ENCODE data around the gene SLC12A6. TPM values are rescaled to one million over a fixed set of nuclear protein-coding genes. Genes with fewer than 3 reads are reported as not detected.

The SLC12A6 gene
- total and polyA plus RNA-seq, 2 of the 13 experiments (the other 11 are each of a cell fraction or from before 2014, with no cell fraction given): 15.2 to 30.1 TPM

DNA sequence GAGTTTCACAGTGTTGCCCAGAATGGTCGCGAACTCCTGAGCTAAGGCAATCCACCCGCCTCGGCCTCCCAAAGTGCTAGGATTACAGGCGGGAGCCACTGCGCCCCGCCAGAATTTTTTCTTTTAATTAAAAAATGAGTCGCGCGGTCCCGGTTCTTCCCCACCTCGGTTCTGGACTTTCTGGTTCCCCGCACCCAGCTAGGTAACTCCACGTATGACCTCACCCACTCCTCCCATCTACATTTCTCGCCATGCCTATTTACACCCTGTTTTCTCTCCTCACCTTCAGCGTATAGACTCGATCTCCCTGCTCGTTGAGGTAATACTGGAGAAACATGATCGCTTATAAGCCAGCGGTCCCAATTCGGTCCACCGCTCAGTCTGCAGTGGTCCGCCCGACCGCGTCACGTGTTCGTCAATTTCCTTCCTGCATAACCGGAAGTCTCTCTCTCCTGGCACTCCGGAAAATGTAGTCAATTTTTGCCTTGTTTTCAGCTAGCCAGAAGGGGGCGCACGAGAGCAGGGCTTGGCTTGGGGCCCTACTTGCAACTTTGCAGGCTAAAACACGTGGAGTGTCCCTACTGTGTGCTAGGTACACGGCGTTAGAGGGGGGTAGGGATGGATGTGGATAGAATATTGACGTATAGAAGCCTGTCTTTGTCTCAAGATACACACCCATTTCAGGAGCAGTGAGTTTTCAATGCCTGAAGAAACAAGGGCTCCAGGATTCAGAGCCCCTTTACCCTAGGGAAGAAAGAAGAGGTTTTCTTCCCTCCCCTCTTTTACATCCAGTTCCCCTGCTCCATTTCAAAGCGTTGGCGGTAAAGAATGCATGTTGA is 5.4 kb upstream of the SLC12A6 start, which contains the start of the genes NOP10 and NUTM1:
Gene NOP10, minus strand, starts transcription at position 400 of the 839 bp plus-strand sequence. Its CDS starts 63 bp downstream, at position 337.
Gene NUTM1, plus strand, starts transcription at position 579 of the 839 bp plus-strand sequence. CDS start 382 bp downstream, outside the sequence.
- Histone ChIP-seq H3K4me1 (ENCODE audit: insufficient read depth, low read length) (peaks cover 17% of the 10 kb centered on the region), H2AFZ (ENCODE audit: low read length) (peak within 1 kb of the TSS; percentile 72), H3K27me3 (ENCODE audit: control insufficient read depth in 1 of 2, insufficient read depth in 2 of 2, low read length in 2 of 2) (peaks cover 0 to 1% of the 10 kb centered on the region in 2 experiments; a peak in 2 of 5 replicates), H3K4me3 (replicated peaks in 1 of 3; ENCODE audit: insufficient read depth in 1 of 3, low read depth in 2 of 3, low read length in 3 of 3) (peak within 1 kb of the TSS; percentile 89 to 95 (median 93)), H4K20me1 (ENCODE audit: insufficient read depth, low read length) (no peaks in the 10 kb centered on the region), H3K79me2 (ENCODE audit: insufficient read depth, low read length) (peaks cover 19% of the 10 kb centered on the region), H3K4me2 (ENCODE audit: low read depth, low read length) (peak within 1 kb of the TSS; percentile 75), H3K27ac (ENCODE audit: extremely low read length, insufficient read depth, low read length) (peak within 1 kb of the TSS; percentile 84), H3K36me3 (replicated peaks in 1 of 2; ENCODE audit: control insufficient read depth in 1 of 2, insufficient read depth in 2 of 2, low read length in 2 of 2) (peaks cover 0 to 3% of the 10 kb centered on the region in 2 experiments; a peak in 1 of 5 replicates), H3K9me3 (ENCODE audit: low read length) (no peaks in the 10 kb centered on the region), H3K9ac (ENCODE audit: insufficient read depth, low read depth, low read length) (peak within 1 kb of the TSS; percentile 91)
- DNase-seq (ENCODE audit: low spot score) (peak; percentile 90), FAIRE-seq (peak; percentile 90), ATAC-seq (peak; percentile 94)
- ChIA-PET POLR2A (interaction anchor here (0.7 to 1.7 kb wide), 8 partner anchors 14 to 645 kb away, joined by 3 to 28 read pairs (median 4); partner anchors contain the start of genes EMC7, KATNBL1, LPCAT4 and PGBD4), CTCF (ENCODE audit: low intra/inter-chr PET ratio, low total read pairs) (interaction anchor here (0.6 to 1.7 kb wide), 2 partner anchors 24 to 251 kb away, joined by 3 to 14 read pairs; partner anchors contain the start of gene LPCAT4)
- intact Hi-C loops (cut with micrococcal nuclease; ENCODE audit: unreplicated experiment): loop anchor here (1.0 to 10.0 kb wide), 3 partner anchors 24 to 238 kb away; partner anchors contain the start of genes EMC7, LPCAT4 and PGBD4
- in situ Hi-C loops (cut with HindIII; ENCODE audit: extremely low pct_ligation_motif_present, low pct_unique_long_range_greater_than_20kb): no loop called here
- WGBS (ENCODE audit: low lambda C conversion rate): 4% methylated on average over 37 of the region's 38 CpGs
- no TSS peak for BruUV-seq (replicated peaks)
- TF ChIP-seq ZNF547 (CRISPR knock-in tag; IDR thresholded peaks at IDR 0.05) (peak; percentile 49), ZNF18 (CRISPR knock-in tag; IDR thresholded peaks at IDR 0.05; ENCODE audit: insufficient replicate concordance) (no peak), SIX1 (CRISPR knock-in tag; IDR thresholded peaks at IDR 0.05; ENCODE audit: borderline replicate concordance) (peak; percentile 66; the same call in 1 of the 2 replicates), SNAPC5 (CRISPR knock-in tag; IDR thresholded peaks at IDR 0.05; ENCODE audit: borderline replicate concordance) (no peak), SYNCRIP (IDR thresholded peaks at IDR 0.05; ENCODE audit: insufficient read depth, low read depth, low read length) (no peak), ZNF792 (CRISPR knock-in tag; IDR thresholded peaks at IDR 0.05) (peak; percentile 56; the same call in 1 of the 2 replicates), ELF3 (CRISPR knock-in tag; IDR thresholded peaks at IDR 0.05) (peak; percentile 90), HMGXB4 (CRISPR knock-in tag; IDR thresholded peaks at IDR 0.05; ENCODE audit: borderline replicate concordance in 1 of 2, low read depth in 1 of 2) (peak; percentile 97 to 98), NR1H2 (CRISPR knock-in tag; IDR thresholded peaks at IDR 0.05; ENCODE audit: borderline replicate concordance, low read depth) (no peak)
- TF ChIP-seq, protein P1, sequence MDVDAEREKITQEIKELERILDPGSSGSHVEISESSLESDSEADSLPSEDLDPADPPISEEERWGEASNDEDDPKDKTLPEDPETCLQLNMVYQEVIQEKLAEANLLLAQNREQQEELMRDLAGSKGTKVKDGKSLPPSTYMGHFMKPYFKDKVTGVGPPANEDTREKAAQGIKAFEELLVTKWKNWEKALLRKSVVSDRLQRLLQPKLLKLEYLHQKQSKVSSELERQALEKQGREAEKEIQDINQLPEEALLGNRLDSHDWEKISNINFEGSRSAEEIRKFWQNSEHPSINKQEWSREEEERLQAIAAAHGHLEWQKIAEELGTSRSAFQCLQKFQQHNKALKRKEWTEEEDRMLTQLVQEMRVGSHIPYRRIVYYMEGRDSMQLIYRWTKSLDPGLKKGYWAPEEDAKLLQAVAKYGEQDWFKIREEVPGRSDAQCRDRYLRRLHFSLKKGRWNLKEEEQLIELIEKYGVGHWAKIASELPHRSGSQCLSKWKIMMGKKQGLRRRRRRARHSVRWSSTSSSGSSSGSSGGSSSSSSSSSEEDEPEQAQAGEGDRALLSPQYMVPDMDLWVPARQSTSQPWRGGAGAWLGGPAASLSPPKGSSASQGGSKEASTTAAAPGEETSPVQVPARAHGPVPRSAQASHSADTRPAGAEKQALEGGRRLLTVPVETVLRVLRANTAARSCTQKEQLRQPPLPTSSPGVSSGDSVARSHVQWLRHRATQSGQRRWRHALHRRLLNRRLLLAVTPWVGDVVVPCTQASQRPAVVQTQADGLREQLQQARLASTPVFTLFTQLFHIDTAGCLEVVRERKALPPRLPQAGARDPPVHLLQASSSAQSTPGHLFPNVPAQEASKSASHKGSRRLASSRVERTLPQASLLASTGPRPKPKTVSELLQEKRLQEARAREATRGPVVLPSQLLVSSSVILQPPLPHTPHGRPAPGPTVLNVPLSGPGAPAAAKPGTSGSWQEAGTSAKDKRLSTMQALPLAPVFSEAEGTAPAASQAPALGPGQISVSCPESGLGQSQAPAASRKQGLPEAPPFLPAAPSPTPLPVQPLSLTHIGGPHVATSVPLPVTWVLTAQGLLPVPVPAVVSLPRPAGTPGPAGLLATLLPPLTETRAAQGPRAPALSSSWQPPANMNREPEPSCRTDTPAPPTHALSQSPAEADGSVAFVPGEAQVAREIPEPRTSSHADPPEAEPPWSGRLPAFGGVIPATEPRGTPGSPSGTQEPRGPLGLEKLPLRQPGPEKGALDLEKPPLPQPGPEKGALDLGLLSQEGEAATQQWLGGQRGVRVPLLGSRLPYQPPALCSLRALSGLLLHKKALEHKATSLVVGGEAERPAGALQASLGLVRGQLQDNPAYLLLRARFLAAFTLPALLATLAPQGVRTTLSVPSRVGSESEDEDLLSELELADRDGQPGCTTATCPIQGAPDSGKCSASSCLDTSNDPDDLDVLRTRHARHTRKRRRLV (CRISPR knock-in tag; IDR thresholded peaks at IDR 0.05): peak; percentile 63; the same call in 1 of the 2 replicates
- TF ChIP-seq, protein P2, sequence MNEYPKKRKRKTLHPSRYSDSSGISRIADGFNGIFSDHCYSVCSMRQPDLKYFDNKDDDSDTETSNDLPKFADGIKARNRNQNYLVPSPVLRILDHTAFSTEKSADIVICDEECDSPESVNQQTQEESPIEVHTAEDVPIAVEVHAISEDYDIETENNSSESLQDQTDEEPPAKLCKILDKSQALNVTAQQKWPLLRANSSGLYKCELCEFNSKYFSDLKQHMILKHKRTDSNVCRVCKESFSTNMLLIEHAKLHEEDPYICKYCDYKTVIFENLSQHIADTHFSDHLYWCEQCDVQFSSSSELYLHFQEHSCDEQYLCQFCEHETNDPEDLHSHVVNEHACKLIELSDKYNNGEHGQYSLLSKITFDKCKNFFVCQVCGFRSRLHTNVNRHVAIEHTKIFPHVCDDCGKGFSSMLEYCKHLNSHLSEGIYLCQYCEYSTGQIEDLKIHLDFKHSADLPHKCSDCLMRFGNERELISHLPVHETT (CRISPR knock-in tag; conservative IDR thresholded peaks at IDR 0.05): no peak

Measured in HepG2 (cell line).